Cardiac fibroblast (primary cell): Measurements from ENCODE around the gene CACYBP.

Source experiments
- DNase-seq, 2 donors: peaks; one replicate each; pipeline versions ENCODE4 v3.0.0 to v3.0.0-alpha.2; 2010; ENCODE audit warnings: low read depth in 2 of 2
- H3K4me3 ChIP-seq, 2 donors: replicated peaks in 1 of 2; 1 replicate in 1 of 2; 2 replicates in 1 of 2; pipeline ENCODE4 v1.5.1; 2011; ENCODE audit warnings: low read depth in 2 of 2, low read length in 2 of 2, mild to moderate bottlenecking in 2 of 2, moderate library complexity in 1 of 2
- TF ChIP-seq, protein P1 (sequence below): IDR thresholded peaks from one replicate; pipeline ENCODE4 v1.5.1; 2011; ENCODE audit warnings: low read depth, mild to moderate bottlenecking, low read length, inconsistent platforms

Gene CACYBP

DNA sequence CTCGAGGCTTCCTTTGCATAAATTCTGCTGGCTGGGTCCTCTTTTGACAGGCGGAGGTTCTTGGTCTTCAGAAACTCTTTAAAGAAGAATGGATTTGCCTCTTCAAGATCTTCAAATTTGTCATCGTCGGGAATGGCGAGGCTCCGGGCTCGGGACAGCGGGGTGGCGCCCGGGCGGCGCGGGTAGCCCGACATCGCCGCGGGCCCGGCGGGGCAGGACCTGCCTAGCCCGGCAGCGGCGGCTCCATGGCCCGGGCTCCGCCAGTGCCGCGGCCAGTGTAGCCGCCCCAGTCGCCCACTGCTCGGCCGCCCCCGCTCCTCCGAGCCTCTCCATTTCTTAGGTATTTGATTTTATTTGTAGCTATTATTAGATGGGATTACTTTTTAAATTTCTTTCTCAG lies 45.8 kb downstream of the CACYBP start:
- DNase-seq = no peak
- TF ChIP-seq, protein P1, sequence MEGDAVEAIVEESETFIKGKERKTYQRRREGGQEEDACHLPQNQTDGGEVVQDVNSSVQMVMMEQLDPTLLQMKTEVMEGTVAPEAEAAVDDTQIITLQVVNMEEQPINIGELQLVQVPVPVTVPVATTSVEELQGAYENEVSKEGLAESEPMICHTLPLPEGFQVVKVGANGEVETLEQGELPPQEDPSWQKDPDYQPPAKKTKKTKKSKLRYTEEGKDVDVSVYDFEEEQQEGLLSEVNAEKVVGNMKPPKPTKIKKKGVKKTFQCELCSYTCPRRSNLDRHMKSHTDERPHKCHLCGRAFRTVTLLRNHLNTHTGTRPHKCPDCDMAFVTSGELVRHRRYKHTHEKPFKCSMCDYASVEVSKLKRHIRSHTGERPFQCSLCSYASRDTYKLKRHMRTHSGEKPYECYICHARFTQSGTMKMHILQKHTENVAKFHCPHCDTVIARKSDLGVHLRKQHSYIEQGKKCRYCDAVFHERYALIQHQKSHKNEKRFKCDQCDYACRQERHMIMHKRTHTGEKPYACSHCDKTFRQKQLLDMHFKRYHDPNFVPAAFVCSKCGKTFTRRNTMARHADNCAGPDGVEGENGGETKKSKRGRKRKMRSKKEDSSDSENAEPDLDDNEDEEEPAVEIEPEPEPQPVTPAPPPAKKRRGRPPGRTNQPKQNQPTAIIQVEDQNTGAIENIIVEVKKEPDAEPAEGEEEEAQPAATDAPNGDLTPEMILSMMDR = no peak
- H3K4me3 ChIP-seq = no peak overlapping the region

DNA sequence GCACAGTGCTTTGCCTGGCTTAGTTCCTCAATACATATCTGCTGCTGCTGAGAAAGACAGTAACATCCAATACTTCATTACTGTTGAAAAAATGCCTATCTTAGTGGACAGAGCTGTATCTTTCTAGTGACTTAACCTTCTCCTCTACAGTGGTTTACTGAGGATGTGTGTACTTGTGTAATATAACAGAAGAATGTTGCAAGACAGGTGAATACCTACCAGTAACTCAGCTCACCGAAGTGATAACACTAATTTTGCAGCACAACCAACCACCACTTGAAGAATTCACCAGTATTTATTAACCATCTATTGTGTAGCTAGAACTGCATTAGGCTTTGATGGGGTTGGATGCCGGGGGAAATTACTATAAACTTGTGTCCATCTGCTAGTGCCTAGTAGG lies 51.2 kb downstream of the CACYBP start:
- no peak for DNase-seq
- no peak overlapping the region for H3K4me3 ChIP-seq
- TF ChIP-seq, protein P1 = no peak

- DNase-seq = no peak
- H3K4me3 ChIP-seq = no peak overlapping the region
- TF ChIP-seq, protein P1 = no peak
These were observed 55.0 kb downstream of the CACYBP start for GRCh38 chr1:175054736-175055135.
